ENCODE results near the gene OTUD7B. TPM values are rescaled to one million over a fixed set of nuclear protein-coding genes. Genes with fewer than 3 reads are reported as not detected.

Gene OTUD7B
- total and polyA plus RNA-seq, 9 of the 15 experiments (the other 6 are each of a cell fraction or from before 2014, with no cell fraction given), result 0.96 to 18.8 (median 7.4) TPM

- TF ChIP-seq ZMIZ1 (IDR thresholded peaks at IDR 0.05; ENCODE audit: low read depth in 2 of 2, low read length in 2 of 2), result no peak
- no peak for TF ChIP-seq ZNF239 (CRISPR knock-in tag; IDR thresholded peaks at IDR 0.05)
- TF ChIP-seq LARP7 (IDR thresholded peaks at IDR 0.05), result no peak
- 0 out of 2 replicates have a peak, but pooled peaks have one; percentile 23 for TF ChIP-seq HMBOX1 (IDR thresholded peaks at IDR 0.05)
- TF ChIP-seq CBFA2T2 (conservative IDR thresholded peaks at IDR 0.05), result no peak
- TF ChIP-seq MAFF (IDR thresholded peaks at IDR 0.05; ENCODE audit: low read length), result no peak
- TF ChIP-seq ZNF699 (CRISPR knock-in tag; IDR thresholded peaks at IDR 0.05; ENCODE audit: insufficient replicate concordance), result no peak
- no peak for TF ChIP-seq EP300 (IDR thresholded peaks at IDR 0.05; ENCODE audit: low read length)
- no peak for TF ChIP-seq ZNF717 (CRISPR knock-in tag; IDR thresholded peaks at IDR 0.05)
- no peak for TF ChIP-seq HDAC3 (IDR thresholded peaks at IDR 0.05; ENCODE audit: borderline replicate concordance, partially characterized antibody)
- TF ChIP-seq PURB (CRISPR knock-in tag; IDR thresholded peaks at IDR 0.05; ENCODE audit: low read depth), result no peak
- TF ChIP-seq RCOR1 (IDR thresholded peaks at IDR 0.05; ENCODE audit: borderline replicate concordance in 1 of 2, low read depth in 2 of 2, low read length in 2 of 2), result peak in 1 of 2 experiments; percentile 8; a peak in 1 of 4 replicates
- TF ChIP-seq TARDBP (IDR thresholded peaks at IDR 0.05), result no peak
- no peak for TF ChIP-seq CXXC5 (CRISPR knock-in tag; IDR thresholded peaks at IDR 0.05)
- TF ChIP-seq ID3 (CRISPR knock-in tag; IDR thresholded peaks at IDR 0.05), result no peak
- TF ChIP-seq ID3 (tag; IDR thresholded peaks at IDR 0.05), result no peak
- TF ChIP-seq TSHZ1 (CRISPR knock-in tag; IDR thresholded peaks at IDR 0.05), result no peak
- TF ChIP-seq ETS1 (conservative IDR thresholded peaks at IDR 0.05; ENCODE audit: control insufficient read depth, low read depth, low read length), result no peak
Observed at GRCh38 chr1:149936170-149936991, 74.1 kb downstream of the OTUD7B start, which contains the start of gene MTMR11 (continued).

Data from K562 (cell line).